Stomach (tissue), 9 donors: ENCODE measurements around the gene AP1M1. TPM values are rescaled to one million over a fixed set of nuclear protein-coding genes. Genes with fewer than 3 reads are reported as not detected.

Source experiments
- DNase-seq, 2 donors: peaks; one replicate each; pipeline versions ENCODE4 v3.0.0 to v3.0.0-alpha.2; 2013 to 2019
- H3K27ac ChIP-seq, 5 donors: fragments of 200-600 bp in 4 of 5; sonication (generic) in 4 of 5; one replicate each; pipeline ENCODE4 v1.5.1; 2013 to 2019; ENCODE audit warnings: mild to moderate bottlenecking in 1 of 5, moderate library complexity in 1 of 5
- H3K27me3 ChIP-seq, 3 donors: fragments of 200-600 bp; sonication (generic); one replicate each; pipeline ENCODE4 v1.5.1; 2017 to 2019; ENCODE audit warnings: mixed run types in 1 of 3
- H3K36me3 ChIP-seq, 4 donors: fragments of 200-600 bp; sonication (generic); 1 replicate in 3 of 4; 2 replicates in 1 of 4; pipeline ENCODE4 v1.5.1; 2016 to 2019
- H3K4me1 ChIP-seq, 4 donors: fragments of 200-600 bp; sonication (generic); one replicate each; pipeline ENCODE4 v1.5.1; 2016 to 2019
- H3K4me3 ChIP-seq, 4 donors: fragments of 200-600 bp; sonication (generic) in 3 of 4; one replicate each; pipeline ENCODE4 v1.5.1; 2016 to 2019; ENCODE audit warnings: mild to moderate bottlenecking in 1 of 4
- H3K9me3 ChIP-seq, 4 donors: fragments of 200-600 bp; sonication (generic); one replicate each; pipeline ENCODE4 v1.5.1; 2016 to 2019
- CTCF ChIP-seq, 7 experiments: fragments of 450-650 bp in 4 of 7; fragments of 200-600 bp in 3 of 7; sonication (generic) in 3 of 7; IDR thresholded peaks; one replicate each; pipeline ENCODE4 v1.5.1; 2016 to 2019; ENCODE audit warnings: antibody characterized with exemption in 7 of 7, control low read depth in 2 of 7, mild to moderate bottlenecking in 1 of 7
- EP300 ChIP-seq: sonication (generic); formaldehyde crosslinking; IDR thresholded peaks from one replicate; pipeline ENCODE4 v1.6.1; 2017; ENCODE audit warnings: antibody characterized with exemption
- POLR2A ChIP-seq, 4 donors: fragments of 450-650 bp; IDR thresholded peaks; one replicate each; pipeline ENCODE4 v1.6.1; 2016; ENCODE audit warnings: antibody characterized with exemption in 4 of 4, control low read depth in 2 of 4, mild to moderate bottlenecking in 1 of 4, moderate library complexity in 1 of 4
- POLR2AphosphoS5 ChIP-seq, 3 donors: sonication (generic); formaldehyde crosslinking; IDR thresholded peaks; one replicate each; pipeline ENCODE4 v1.6.1; 2016; ENCODE audit warnings: antibody characterized with exemption in 3 of 3
- WGBS, 5 donors: extraction: QIAGEN DNeasy Blood & Tissue Kit in 3 of 5; methylation state at CpG; one replicate each; pipeline versions ENCODE4 v1.1.5 to v1.1.7; 2013 to 2018; 5-methylcytosine and 5-hydroxymethylcytosine counted together
- intact Hi-C: fragments of 100-400 bp; cut with DNase I; formaldehyde crosslinking; loops from one replicate; pipeline ENCODE4 v1.15.1; 2023; ENCODE audit warnings: low total_unique reads
- polyA plus RNA-seq, 3 donors: library from polyadenylated mRNA; stranded (reverse); fragments of 200-250 nt; gene quantifications; one replicate each; pipeline ENCODE4 v1.2.3, GENCODE V29; 2013
- total RNA-seq, 5 donors: library from RNA; depleted of rRNA; stranded (reverse); fragments of >200 nt; gene quantifications; one replicate each; pipeline versions ENCODE4 v1.1.0 to v1.2.3, GENCODE V29; 2014 to 2016
- donor health status: healthy with polysubstance abuse.
- donor health status: Bipolar disorder and iron deficiency.
- donor health status: healthy.

AP1M1 gene
- total and polyA plus RNA-seq, 8 donors = 2.0 to 92.4 (median 28.7) TPM

GRCh38 chr19:16154557-16154956 lies 43.2 kb upstream of the AP1M1 start:
- no peak for TF ChIP-seq POLR2AphosphoS5 (IDR thresholded peaks at IDR 0.05)
- TF ChIP-seq EP300 = no peak
- no peak for TF ChIP-seq POLR2A (IDR thresholded peaks at IDR 0.05)
- TF ChIP-seq CTCF (IDR thresholded peaks at IDR 0.05) = no peak
- Histone ChIP-seq H3K36me3 (peaks cover 0 to 71% (median 56%) of the 10 kb centered on the region in 4 donors), H3K27me3 (no peaks in the 10 kb centered on the region), H3K27ac (no peak overlapping the region), H3K9me3 (no peaks in the 10 kb centered on the region), H3K4me1 (peaks cover 0 to 7% (median under 1%) of the 10 kb centered on the region in 4 donors), H3K4me3 (no peak overlapping the region)
- no peak for DNase-seq
- intact Hi-C loops = no loop called here
- WGBS, 5 donors = 90 to 96% (median 94%) methylated on average over 8 of the region's 8 CpGs

- no peak for TF ChIP-seq POLR2AphosphoS5 (IDR thresholded peaks at IDR 0.05)
- no peak for TF ChIP-seq CTCF (IDR thresholded peaks at IDR 0.05)
- no peak for TF ChIP-seq EP300
- no peak for TF ChIP-seq POLR2A (IDR thresholded peaks at IDR 0.05)
- Histone ChIP-seq H3K4me3 (no peak overlapping the region), H3K4me1 (peaks cover 0 to 5% (median 0%) of the 10 kb centered on the region in 4 donors), H3K27me3 (no peaks in the 10 kb centered on the region), H3K9me3 (no peaks in the 10 kb centered on the region), H3K27ac (no peak overlapping the region), H3K36me3 (peaks cover 0 to 65% (median 54%) of the 10 kb centered on the region in 4 donors)
- 81 to 100% (median 98%) methylated on average over 1 of the region's 1 CpG for WGBS, 5 donors
- DNase-seq = no peak
- intact Hi-C loops = no loop called here
Measured at GRCh38 chr19:16155128-16155527, 42.6 kb upstream of the AP1M1 start.

- Histone ChIP-seq H3K27ac (no peak overlapping the region), H3K4me1 (no peaks in the 10 kb centered on the region), H3K27me3 (no peaks in the 10 kb centered on the region), H3K9me3 (no peaks in the 10 kb centered on the region), H3K4me3 (no peak overlapping the region), H3K36me3 (peaks cover 0 to 56% (median 52%) of the 10 kb centered on the region in 4 donors)
- intact Hi-C loops = no loop called here
- 68 to 83% (median 80%) methylated on average over 6 of the region's 6 CpGs for WGBS, 5 donors
- no peak for DNase-seq
- TF ChIP-seq POLR2AphosphoS5 (IDR thresholded peaks at IDR 0.05) (no peak), EP300 (no peak), CTCF (IDR thresholded peaks at IDR 0.05) (no peak), POLR2A (IDR thresholded peaks at IDR 0.05) (no peak)
Measured at GRCh38 chr19:16156904-16157303, 40.8 kb upstream of the AP1M1 start.

- H3K4me3 ChIP-seq = no peak overlapping the region
- 84 to 92% (median 86%) methylated on average over 5 to 10 of the region's 10 CpGs for WGBS, 5 donors
- intact Hi-C loops = no loop called here
Measured at GRCh38 chr19:16157601-16158000, 40.1 kb upstream of the AP1M1 start.

GRCh38 chr19:16159655-16160054 lies 38.1 kb upstream of the AP1M1 start:
- peaks cover 0 to 32% (median 30%) of the 10 kb centered on the region in 4 donors for H3K36me3 ChIP-seq
- no peaks in the 10 kb centered on the region for H3K4me1 ChIP-seq
- H3K9me3 ChIP-seq = no peaks in the 10 kb centered on the region
- TF ChIP-seq POLR2AphosphoS5 (IDR thresholded peaks at IDR 0.05) (no peak), CTCF (IDR thresholded peaks at IDR 0.05) (no peak), POLR2A (IDR thresholded peaks at IDR 0.05) (no peak), EP300 (no peak)
- DNase-seq = no peak
- H3K27ac ChIP-seq = no peak overlapping the region
- H3K27me3 ChIP-seq = no peaks in the 10 kb centered on the region
- WGBS, 5 donors = 85 to 90% (median 88%) methylated on average over 5 of the region's 5 CpGs
- intact Hi-C loops = no loop called here
- no peak overlapping the region for H3K4me3 ChIP-seq

More at GRCh38 chr19:16157601-16158000, 40.1 kb upstream of the AP1M1 start:
- TF ChIP-seq EP300 = no peak
- Histone ChIP-seq H3K36me3 (peaks cover 0 to 53% (median 49%) of the 10 kb centered on the region in 4 donors), H3K4me1 (no peaks in the 10 kb centered on the region), H3K27me3 (no peaks in the 10 kb centered on the region), H3K9me3 (no peaks in the 10 kb centered on the region), H3K27ac (no peak overlapping the region)
- no peak for DNase-seq
